ENCODE data around the gene SOX8.

SOX8 gene

DNA sequence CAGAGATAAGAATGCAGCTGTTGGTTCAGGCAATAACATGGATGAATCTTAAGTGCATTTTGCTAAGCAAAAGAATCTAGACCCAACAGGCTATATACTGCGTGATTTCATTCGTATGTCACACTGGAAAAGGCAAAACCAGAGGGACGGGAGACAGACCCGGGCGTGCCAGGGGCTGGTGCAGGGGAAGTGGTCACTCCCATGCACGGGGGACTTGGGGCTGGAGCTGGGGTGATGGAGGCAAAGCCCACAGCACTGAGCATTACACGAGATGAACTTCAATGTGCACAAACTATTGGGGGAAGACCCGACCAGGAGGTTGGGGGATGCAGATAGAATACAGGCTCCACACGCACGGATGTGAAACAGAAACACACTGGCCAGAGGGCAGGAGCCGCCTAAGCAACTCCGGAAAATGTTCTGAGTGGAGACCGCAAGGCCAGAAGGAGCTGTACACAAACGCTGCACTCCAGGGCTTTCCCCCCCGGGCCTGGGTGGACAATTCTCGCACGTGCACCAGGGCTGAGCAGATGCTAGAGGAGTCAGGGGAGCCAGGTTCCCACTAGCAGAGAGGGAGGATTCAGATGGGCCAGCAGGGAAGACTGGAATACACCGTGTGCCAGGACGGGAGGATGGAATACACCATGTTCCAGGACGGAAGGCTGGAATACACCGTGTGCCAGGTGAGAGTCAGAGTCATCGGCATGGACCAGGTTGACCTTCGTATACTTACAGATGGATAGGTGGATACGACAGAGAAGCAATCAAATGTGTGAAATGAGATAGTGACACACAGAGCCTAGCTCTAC lies 22.1 kb upstream of the SOX8 start:
- Histone ChIP-seq H3F3A (ENCODE audit: insufficient read depth, low read length) (no peaks in the 10 kb centered on the region), H3K27ac (ENCODE audit: low read length) (no peak overlapping the region), H3K4me3 (ENCODE audit: low read length) (no peak overlapping the region), H3K9ac (ENCODE audit: low read length) (no peak overlapping the region), H2AFZ (ENCODE audit: low read length) (no peak overlapping the region), H3K9me2 (replicated peaks; ENCODE audit: insufficient read depth, low read length) (no peaks in the 10 kb centered on the region), H3K79me2 (ENCODE audit: low read length) (no peaks in the 10 kb centered on the region), H3K36me3 (replicated peaks; ENCODE audit: insufficient read depth, low read length) (no peaks in the 10 kb centered on the region), H4K20me1 (ENCODE audit: insufficient read depth, low read length) (no peaks in the 10 kb centered on the region), H3K27me3 (replicated peaks; ENCODE audit: insufficient read depth, low read length) (peaks cover 53% of the 10 kb centered on the region), H3K4me2 (ENCODE audit: low read depth, low read length) (no peak overlapping the region), H3K4me1 (ENCODE audit: low read length) (no peaks in the 10 kb centered on the region), H3K9me3 (replicated peaks; ENCODE audit: insufficient read depth, low read length) (no peaks in the 10 kb centered on the region)
- DNase-seq = no peak
- TF ChIP-seq EZH2phosphoT487 (IDR thresholded peaks at IDR 0.05; ENCODE audit: low read length) (no peak), CTCF (IDR thresholded peaks at IDR 0.05; ENCODE audit: low read length) (no peak), EZH2 (optimal IDR thresholded peaks at IDR 0.05; ENCODE audit: low read depth, low read length) (no peak)

DNA sequence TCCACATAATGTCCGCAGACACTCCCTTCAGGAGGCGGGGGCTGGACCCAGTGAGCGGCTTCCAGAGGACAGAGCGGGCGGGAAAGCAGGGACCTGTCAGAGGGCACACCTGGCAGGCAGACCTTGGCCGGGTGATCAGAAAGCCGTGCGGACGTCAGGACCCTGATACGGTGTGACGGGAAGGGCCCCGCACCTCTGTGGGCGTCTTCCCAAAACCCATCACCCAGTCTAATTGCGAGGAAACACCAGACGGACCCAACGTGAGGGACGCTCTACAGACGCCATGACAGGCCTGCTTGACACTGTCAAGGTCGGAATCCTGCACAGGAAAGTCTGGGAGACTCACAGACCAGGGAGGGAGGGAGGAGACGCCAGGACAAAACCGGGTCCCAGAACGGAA lies 19.2 kb upstream of the SOX8 start:
- Histone ChIP-seq H3K36me3 (replicated peaks; ENCODE audit: insufficient read depth, low read length) (no peaks in the 10 kb centered on the region), H3K9me2 (replicated peaks; ENCODE audit: insufficient read depth, low read length) (no peaks in the 10 kb centered on the region), H4K20me1 (ENCODE audit: insufficient read depth, low read length) (no peaks in the 10 kb centered on the region), H3K4me3 (ENCODE audit: low read length) (no peak overlapping the region), H3K4me1 (ENCODE audit: low read length) (no peaks in the 10 kb centered on the region), H3K4me2 (ENCODE audit: low read depth, low read length) (no peak overlapping the region), H3F3A (ENCODE audit: insufficient read depth, low read length) (no peaks in the 10 kb centered on the region), H3K27ac (ENCODE audit: low read length) (no peak overlapping the region), H3K79me2 (ENCODE audit: low read length) (no peaks in the 10 kb centered on the region), H2AFZ (ENCODE audit: low read length) (no peak overlapping the region), H3K9ac (ENCODE audit: low read length) (no peak overlapping the region), H3K27me3 (replicated peaks; ENCODE audit: insufficient read depth, low read length) (peaks cover 74% of the 10 kb centered on the region), H3K9me3 (replicated peaks; ENCODE audit: insufficient read depth, low read length) (no peaks in the 10 kb centered on the region)
- no peak for DNase-seq
- TF ChIP-seq EZH2phosphoT487 (IDR thresholded peaks at IDR 0.05; ENCODE audit: low read length) (no peak), EZH2 (optimal IDR thresholded peaks at IDR 0.05; ENCODE audit: low read depth, low read length) (no peak), CTCF (IDR thresholded peaks at IDR 0.05; ENCODE audit: low read length) (no peak)

DNA sequence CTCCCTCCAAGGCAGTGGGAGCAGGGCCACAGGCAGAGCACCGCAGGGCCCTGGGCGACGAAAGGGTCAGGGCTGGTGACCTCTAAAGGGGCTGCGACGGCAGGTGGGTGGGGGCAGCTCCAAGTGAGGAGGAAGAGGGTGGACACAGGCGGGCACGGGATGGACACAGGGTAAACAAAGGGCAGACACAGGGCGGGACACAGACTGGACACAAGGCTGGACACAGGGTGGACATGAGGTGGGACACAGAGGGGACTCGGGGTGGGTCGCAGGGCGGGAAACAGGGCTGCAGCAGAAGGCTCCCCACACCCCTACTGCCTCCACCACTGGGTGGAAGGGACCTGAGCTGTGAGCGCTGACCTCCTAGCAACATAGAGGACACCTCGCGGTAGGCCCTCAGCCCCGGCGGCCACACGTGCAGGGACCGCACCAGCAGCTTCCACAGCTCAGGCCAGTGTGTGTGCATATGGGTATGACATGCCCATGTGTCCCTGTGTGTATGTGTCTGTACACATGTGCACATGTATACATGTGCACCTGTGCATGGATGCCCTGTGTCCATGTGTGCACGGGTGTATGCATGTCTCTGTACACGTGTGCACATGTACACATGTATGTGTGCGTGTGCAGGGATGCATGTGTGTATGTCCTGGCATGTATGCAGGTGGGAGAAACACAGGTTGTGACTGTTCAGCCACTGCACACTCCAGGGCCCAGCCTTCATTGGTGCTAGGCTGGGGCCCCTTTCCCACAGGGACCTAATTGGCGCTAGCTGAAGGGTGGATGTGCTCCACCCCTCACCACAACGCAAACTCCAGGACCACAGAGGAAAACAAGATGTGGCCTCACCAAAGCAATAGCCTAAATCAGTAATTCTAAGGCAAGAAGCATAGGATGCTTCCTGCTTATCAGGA lies 18.4 kb upstream of the SOX8 start:
- Histone ChIP-seq H3K27ac (ENCODE audit: low read length) (no peak overlapping the region), H3K9me2 (replicated peaks; ENCODE audit: insufficient read depth, low read length) (no peaks in the 10 kb centered on the region), H3F3A (ENCODE audit: insufficient read depth, low read length) (no peaks in the 10 kb centered on the region), H3K4me2 (ENCODE audit: low read depth, low read length) (peak overlapping the region; percentile 52; the same call in 1 of the 2 replicates), H3K36me3 (replicated peaks; ENCODE audit: insufficient read depth, low read length) (no peaks in the 10 kb centered on the region), H3K79me2 (ENCODE audit: low read length) (no peaks in the 10 kb centered on the region), H4K20me1 (ENCODE audit: insufficient read depth, low read length) (no peaks in the 10 kb centered on the region), H3K9me3 (replicated peaks; ENCODE audit: insufficient read depth, low read length) (no peaks in the 10 kb centered on the region), H3K27me3 (replicated peaks; ENCODE audit: insufficient read depth, low read length) (peaks cover 70% of the 10 kb centered on the region), H3K9ac (ENCODE audit: low read length) (no peak overlapping the region), H3K4me3 (ENCODE audit: low read length) (peak overlapping the region; percentile 28; the same call in 1 of the 2 replicates), H3K4me1 (ENCODE audit: low read length) (no peaks in the 10 kb centered on the region), H2AFZ (ENCODE audit: low read length) (no peak overlapping the region)
- no peak for DNase-seq
- TF ChIP-seq CTCF (IDR thresholded peaks at IDR 0.05; ENCODE audit: low read length) = no peak
- TF ChIP-seq EZH2phosphoT487 (IDR thresholded peaks at IDR 0.05; ENCODE audit: low read length) = no peak
- TF ChIP-seq EZH2 (optimal IDR thresholded peaks at IDR 0.05; ENCODE audit: low read depth, low read length) = no peak
